HepG2 (cell line): Measurements from ENCODE around the gene ANKRD44. TPM values are rescaled to one million over a fixed set of nuclear protein-coding genes. Genes with fewer than 3 reads are reported as not detected.

Source experiments
- CHD2 ChIP-seq: IDR thresholded peaks from 2 replicates; pipeline ENCODE4 v1.6.1; 2011; ENCODE audit warnings: low read depth, low read length, improper control_type of control experiment
- CHD4 ChIP-seq: fragments of 200-600 bp; sonication (generic); IDR thresholded peaks from 2 replicates; pipeline ENCODE4 v1.7.0; 2017; ENCODE audit warnings: mild to moderate bottlenecking, low read length, borderline replicate concordance
- HNRNPL ChIP-seq: fragments of 200-400 bp; formaldehyde crosslinking; IDR thresholded peaks from 2 replicates; pipeline ENCODE4 v1.6.1; 2017; ENCODE audit warnings: mild to moderate bottlenecking, low read depth, low read length
- KDM5B ChIP-seq: sonication (generic); formaldehyde crosslinking; IDR thresholded peaks from 2 replicates; pipeline ENCODE4 v1.4.0; 2020; ENCODE audit warnings: missing genetic modification reagents, mild to moderate bottlenecking, borderline replicate concordance
- NFE2L1 ChIP-seq: sonication (generic); formaldehyde crosslinking; IDR thresholded peaks from 2 replicates; pipeline ENCODE4 v1.4.0; 2020; ENCODE audit warnings: missing genetic modification reagents, mild to moderate bottlenecking, borderline replicate concordance
- NFIB ChIP-seq: sonication (generic); formaldehyde crosslinking; IDR thresholded peaks from 2 replicates; pipeline ENCODE4 v1.9.0; 2021; ENCODE audit warnings: missing genetic modification reagents, mild to moderate bottlenecking, borderline replicate concordance
- NKX3-1 ChIP-seq: sonication (generic); formaldehyde crosslinking; IDR thresholded peaks from 2 replicates; pipeline ENCODE4 v1.5.0; 2020; ENCODE audit warnings: missing genetic modification reagents
- NR2F2 ChIP-seq: IDR thresholded peaks from 2 replicates; pipeline ENCODE4 v1.6.1; 2012; ENCODE audit warnings: low read depth, inconsistent platforms, borderline replicate concordance
- RBFOX2 ChIP-seq: fragments of 200-400 bp; formaldehyde crosslinking; IDR thresholded peaks from 2 replicates; pipeline ENCODE4 v1.6.1; 2017; ENCODE audit warnings: low read depth, mild to moderate bottlenecking, low read length
- RNF2 ChIP-seq: fragments of 450-650 bp; conservative IDR thresholded peaks from 2 replicates; pipeline ENCODE4 v1.6.1; 2016; ENCODE audit warnings: low read depth
- RORA ChIP-seq: sonication (generic); formaldehyde crosslinking; IDR thresholded peaks from 2 replicates; pipeline ENCODE4 v1.5.0; 2020; ENCODE audit warnings: mild to moderate bottlenecking, missing genetic modification reagents, moderate library complexity
- SCMH1 ChIP-seq: sonication (generic); formaldehyde crosslinking; IDR thresholded peaks from 2 replicates; pipeline ENCODE4 v1.9.0; 2021; ENCODE audit warnings: missing genetic modification reagents, mild to moderate bottlenecking, borderline replicate concordance
- SMAD9 ChIP-seq: sonication (generic); formaldehyde crosslinking; IDR thresholded peaks from 2 replicates; pipeline ENCODE4 v1.5.1; 2020; ENCODE audit warnings: mild to moderate bottlenecking, missing genetic modification reagents
- SP4 ChIP-seq: sonication (generic); formaldehyde crosslinking; IDR thresholded peaks from 2 replicates; pipeline ENCODE4 v1.8.1; 2023; ENCODE audit warnings: mild to moderate bottlenecking, missing genetic modification reagents
- ZFP1 ChIP-seq: IDR thresholded peaks from 2 replicates; pipeline ENCODE4 v1.6.1; 2016
- ZFP36 ChIP-seq: fragments of 150-350 bp; IDR thresholded peaks from 2 replicates; pipeline ENCODE4 v1.6.1; 2018; ENCODE audit warnings: borderline replicate concordance, low read length, low read depth; ENCODE audit not compliant: partially characterized antibody
- ZKSCAN1 ChIP-seq: fragments of 150-350 bp; IDR thresholded peaks from 2 replicates; pipeline ENCODE4 v1.6.1; 2014; ENCODE audit warnings: low read length
- ZKSCAN8 ChIP-seq: IDR thresholded peaks from 2 replicates; pipeline ENCODE4 v1.6.1; 2016; ENCODE audit warnings: borderline replicate concordance, missing genetic modification reagents, missing compliant biosample characterization
- ZNF160 ChIP-seq: sonication (generic); formaldehyde crosslinking; IDR thresholded peaks from 2 replicates; pipeline ENCODE4 v1.8.0; 2022; ENCODE audit warnings: mild to moderate bottlenecking, inconsistent platforms, missing genetic modification reagents
- ZNF468 ChIP-seq: sonication (generic); formaldehyde crosslinking; IDR thresholded peaks from 2 replicates; pipeline ENCODE4 v1.8.0; 2022; ENCODE audit warnings: mild to moderate bottlenecking, moderate library complexity, missing genetic modification reagents
- polyA plus RNA-seq, 8 experiments: library from polyadenylated mRNA; depleted of rRNA in 3 of 8; stranded (reverse) in 7 of 8; unstranded in 1 of 8; fragments of >200 nt; fragmentation: Illumina TruSeq in 4 of 8; extraction: Trizol in 4 of 8; gene quantifications; 2 replicates each; pipeline versions ENCODE4 v1.2.1 to v1.2.3, GENCODE V29; 2011 to 2016; ENCODE audit warnings: low read depth in 4 of 8, missing spikeins in 1 of 8, mixed read lengths in 1 of 8; ENCODE audit not compliant: insufficient read depth in 1 of 8
- total RNA-seq, 5 experiments: library from RNA; depleted of rRNA; stranded (reverse); fragments of >200 nt; fragmentation: Illumina TruSeq; extraction: Trizol; gene quantifications; 2 replicates each; pipeline ENCODE4 v1.2.3, GENCODE V29; 2016; ENCODE audit warnings: low read depth in 1 of 5
- TF ChIP-seq, protein P1 (sequence below): sonication (generic); formaldehyde crosslinking; IDR thresholded peaks from 2 replicates; pipeline ENCODE4 v1.5.0; 2020; ENCODE audit warnings: missing genetic modification reagents
- TF ChIP-seq, protein P2 (sequence below): IDR thresholded peaks from 2 replicates; pipeline ENCODE4 v1.6.1; 2018; ENCODE audit warnings: missing genetic modification reagents
- TF ChIP-seq, protein P3 (sequence below): sonication (generic); formaldehyde crosslinking; IDR thresholded peaks from 2 replicates; pipeline ENCODE4 v1.8.0; 2022; ENCODE audit warnings: low read depth, missing genetic modification reagents
- TF ChIP-seq, protein P4 (sequence below): sonication (generic); formaldehyde crosslinking; IDR thresholded peaks from 2 replicates; pipeline ENCODE4 v1.8.1; 2023; ENCODE audit warnings: mild to moderate bottlenecking, missing genetic modification reagents
- TF ChIP-seq, protein P5 (sequence below): sonication (generic); formaldehyde crosslinking; IDR thresholded peaks from 2 replicates; pipeline ENCODE4 v1.8.0; 2023; ENCODE audit warnings: mild to moderate bottlenecking, missing genetic modification reagents

The ANKRD44 gene
- total and polyA plus RNA-seq, 2 of the 13 experiments (the other 11 are each of a cell fraction or from before 2014, with no cell fraction given) = 0.04 to 0.11 TPM

DNA sequence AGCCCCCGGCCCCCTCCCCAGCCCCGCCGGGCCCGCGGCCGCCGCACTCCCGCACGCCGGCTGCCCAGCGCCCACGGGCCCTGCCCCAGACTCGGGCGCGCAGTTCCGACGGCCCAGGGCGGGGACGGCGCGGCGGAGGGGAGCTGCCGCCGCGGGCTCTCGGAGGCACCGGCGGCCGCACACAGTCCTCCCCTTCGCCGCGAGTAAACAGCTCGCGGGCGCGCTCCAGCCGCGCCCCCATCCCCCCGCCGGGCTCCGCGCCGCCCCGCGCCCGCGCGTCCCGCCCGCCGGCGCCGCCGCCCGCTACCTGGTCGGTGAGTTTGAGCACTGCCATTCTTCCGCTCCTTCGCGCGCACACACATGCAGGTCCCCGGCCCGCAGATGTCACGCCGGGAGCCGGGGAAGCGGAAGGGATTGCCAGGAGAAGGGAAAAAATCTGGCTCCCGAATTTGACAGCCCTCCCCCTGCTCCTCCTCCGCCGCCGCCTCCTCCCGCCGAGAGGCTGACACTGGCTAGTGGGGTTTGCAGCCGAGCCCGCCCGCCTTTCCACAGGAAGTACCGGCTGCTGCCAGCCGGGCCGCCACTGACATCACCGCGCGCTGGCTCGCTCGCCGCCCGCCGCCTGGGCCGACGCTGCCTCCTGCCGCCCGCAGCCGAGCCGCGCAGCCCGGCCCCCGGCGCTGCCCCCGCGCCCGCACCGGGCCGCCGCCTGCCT, at the start of gene ANKRD44 (continued):
- TF ChIP-seq, protein P1, sequence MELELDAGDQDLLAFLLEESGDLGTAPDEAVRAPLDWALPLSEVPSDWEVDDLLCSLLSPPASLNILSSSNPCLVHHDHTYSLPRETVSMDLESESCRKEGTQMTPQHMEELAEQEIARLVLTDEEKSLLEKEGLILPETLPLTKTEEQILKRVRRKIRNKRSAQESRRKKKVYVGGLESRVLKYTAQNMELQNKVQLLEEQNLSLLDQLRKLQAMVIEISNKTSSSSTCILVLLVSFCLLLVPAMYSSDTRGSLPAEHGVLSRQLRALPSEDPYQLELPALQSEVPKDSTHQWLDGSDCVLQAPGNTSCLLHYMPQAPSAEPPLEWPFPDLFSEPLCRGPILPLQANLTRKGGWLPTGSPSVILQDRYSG = no peak
- TF ChIP-seq NR2F2 (no peak), ZNF160 (CRISPR knock-in tag) (0 out of 2 replicates have a peak, but pooled peaks have one; percentile 46), RORA (CRISPR knock-in tag) (no peak), HNRNPL (no peak), ZNF468 (no peak), NKX3-1 (no peak), KDM5B (CRISPR knock-in tag) (peak; percentile 47; the same call in 1 of the 2 replicates), SP4 (CRISPR knock-in tag) (no peak; the same call in 1 of the 2 replicates), CHD4 (no peak), SMAD9 (no peak), SCMH1 (CRISPR knock-in tag) (no peak), NFE2L1 (CRISPR knock-in tag) (no peak), ZKSCAN1 (no peak), CHD2 (no peak), ZKSCAN8 (no peak), NFIB (CRISPR knock-in tag) (no peak), ZFP36 (no peak), RBFOX2 (no peak), RNF2 (no peak; the same call in 1 of the 2 replicates), ZFP1 (CRISPR knock-in tag) (no peak)
- TF ChIP-seq, protein P2, sequence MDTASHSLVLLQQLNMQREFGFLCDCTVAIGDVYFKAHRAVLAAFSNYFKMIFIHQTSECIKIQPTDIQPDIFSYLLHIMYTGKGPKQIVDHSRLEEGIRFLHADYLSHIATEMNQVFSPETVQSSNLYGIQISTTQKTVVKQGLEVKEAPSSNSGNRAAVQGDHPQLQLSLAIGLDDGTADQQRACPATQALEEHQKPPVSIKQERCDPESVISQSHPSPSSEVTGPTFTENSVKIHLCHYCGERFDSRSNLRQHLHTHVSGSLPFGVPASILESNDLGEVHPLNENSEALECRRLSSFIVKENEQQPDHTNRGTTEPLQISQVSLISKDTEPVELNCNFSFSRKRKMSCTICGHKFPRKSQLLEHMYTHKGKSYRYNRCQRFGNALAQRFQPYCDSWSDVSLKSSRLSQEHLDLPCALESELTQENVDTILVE (CRISPR knock-in tag) = 0 out of 2 replicates have a peak, but pooled peaks have one; percentile 34
- TF ChIP-seq, protein P3, sequence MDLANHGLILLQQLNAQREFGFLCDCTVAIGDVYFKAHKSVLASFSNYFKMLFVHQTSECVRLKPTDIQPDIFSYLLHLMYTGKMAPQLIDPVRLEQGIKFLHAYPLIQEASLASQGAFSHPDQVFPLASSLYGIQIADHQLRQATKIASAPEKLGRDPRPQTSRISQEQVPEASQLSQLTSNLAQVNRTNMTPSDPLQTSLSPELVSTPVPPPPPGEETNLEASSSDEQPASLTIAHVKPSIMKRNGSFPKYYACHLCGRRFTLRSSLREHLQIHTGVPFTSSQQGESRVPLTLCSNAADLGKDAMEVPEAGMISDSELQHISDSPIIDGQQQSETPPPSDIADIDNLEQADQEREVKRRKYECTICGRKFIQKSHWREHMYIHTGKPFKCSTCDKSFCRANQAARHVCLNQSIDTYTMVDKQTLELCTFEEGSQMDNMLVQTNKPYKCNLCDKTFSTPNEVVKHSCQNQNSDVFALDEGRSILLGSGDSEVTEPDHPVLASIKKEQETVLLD (CRISPR knock-in tag) = no peak
- TF ChIP-seq, protein P4, sequence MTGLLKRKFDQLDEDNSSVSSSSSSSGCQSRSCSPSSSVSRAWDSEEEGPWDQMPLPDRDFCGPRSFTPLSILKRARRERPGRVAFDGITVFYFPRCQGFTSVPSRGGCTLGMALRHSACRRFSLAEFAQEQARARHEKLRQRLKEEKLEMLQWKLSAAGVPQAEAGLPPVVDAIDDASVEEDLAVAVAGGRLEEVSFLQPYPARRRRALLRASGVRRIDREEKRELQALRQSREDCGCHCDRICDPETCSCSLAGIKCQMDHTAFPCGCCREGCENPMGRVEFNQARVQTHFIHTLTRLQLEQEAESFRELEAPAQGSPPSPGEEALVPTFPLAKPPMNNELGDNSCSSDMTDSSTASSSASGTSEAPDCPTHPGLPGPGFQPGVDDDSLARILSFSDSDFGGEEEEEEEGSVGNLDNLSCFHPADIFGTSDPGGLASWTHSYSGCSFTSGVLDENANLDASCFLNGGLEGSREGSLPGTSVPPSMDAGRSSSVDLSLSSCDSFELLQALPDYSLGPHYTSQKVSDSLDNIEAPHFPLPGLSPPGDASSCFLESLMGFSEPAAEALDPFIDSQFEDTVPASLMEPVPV (CRISPR knock-in tag) = 0 out of 2 replicates have a peak, but pooled peaks have one; percentile 44
- TF ChIP-seq, protein P5, sequence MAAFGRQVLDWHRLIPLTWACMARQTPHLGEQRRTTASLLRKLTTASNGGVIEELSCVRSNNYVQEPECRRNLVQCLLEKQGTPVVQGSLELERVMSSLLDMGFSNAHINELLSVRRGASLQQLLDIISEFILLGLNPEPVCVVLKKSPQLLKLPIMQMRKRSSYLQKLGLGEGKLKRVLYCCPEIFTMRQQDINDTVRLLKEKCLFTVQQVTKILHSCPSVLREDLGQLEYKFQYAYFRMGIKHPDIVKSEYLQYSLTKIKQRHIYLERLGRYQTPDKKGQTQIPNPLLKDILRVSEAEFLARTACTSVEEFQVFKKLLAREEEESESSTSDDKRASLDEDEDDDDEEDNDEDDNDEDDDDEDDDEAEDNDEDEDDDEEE (CRISPR knock-in tag) = no peak
